Activated T-cell treated with anti-CD3 and anti-CD28 coated beads, Interleukin-2, amount 50 U/mL, for 72 hours (primary cell): ENCODE data around the gene MAN2B1. TPM values are rescaled to one million over a fixed set of nuclear protein-coding genes. Genes with fewer than 3 reads are reported as not detected.
A peak's percentile ranks its signal among the peaks of the same experiment; 100 is the strongest.

Experiments
- ATAC-seq, 2 donors: fragments of 150-1000 bp; cut with Tn5 transposase; replicated peaks in 1 of 2; 2 replicates each; pipeline ENCODE4 v1.10.0; 2021; ENCODE audit warnings: moderate library complexity in 2 of 2, mild to moderate bottlenecking in 1 of 2
- DNase-seq, 2 donors: peaks; one replicate each; pipeline ENCODE4 v3.0.0; 2021 to 2022; ENCODE audit warnings: mixed read lengths in 1 of 2
- H3K27ac Mint-ChIP-seq: one replicate; pipeline ENCODE4 v1.8.0; 2022; ENCODE audit warnings: mild to moderate bottlenecking, moderate library complexity, mixed read lengths
- H3K27me3 Mint-ChIP-seq: one replicate; pipeline ENCODE4 v1.8.0; 2022; ENCODE audit warnings: low read depth, mixed read lengths
- H3K36me3 Mint-ChIP-seq, 2 donors: one replicate each; pipeline ENCODE4 v1.8.0; 2022; ENCODE audit warnings: mixed read lengths in 2 of 2, mild to moderate bottlenecking in 1 of 2; ENCODE audit not compliant: insufficient read depth in 2 of 2
- H3K4me1 Mint-ChIP-seq: one replicate; pipeline ENCODE4 v1.8.0; 2022; ENCODE audit warnings: low read depth, mixed read lengths
- H3K4me3 Mint-ChIP-seq, 2 donors: one replicate each; pipeline ENCODE4 v1.8.0; 2022; ENCODE audit warnings: mild to moderate bottlenecking in 2 of 2, mixed read lengths in 2 of 2, moderate library complexity in 2 of 2
- H3K9me3 Mint-ChIP-seq, 2 donors: one replicate each; pipeline ENCODE4 v1.8.0; 2022; ENCODE audit warnings: mixed read lengths in 2 of 2
- total RNA-seq, 2 donors: library from RNA; stranded (reverse); gene quantifications; one replicate each; pipeline ENCODE4 v1.2.3, GENCODE V29; 2022

MAN2B1 gene
- total RNA-seq, 2 donors from 2014 or later, result 75.8 to 109 TPM

GRCh38 chr19:12611361-12611699, 55.2 kb downstream of the MAN2B1 start:
- Mint-ChIP-seq H3K27me3 (no peaks in the 10 kb centered on the region), H3K4me3 (peak overlapping the region; percentile 97 to 99), H3K27ac (peak overlapping the region; percentile 85), H3K9me3 (no peaks in the 10 kb centered on the region), H3K4me1 (peaks cover 43% of the 10 kb centered on the region), H3K36me3 (peaks cover 10 to 15% of the 10 kb centered on the region in 2 donors)
- DNase-seq (no peak), ATAC-seq (no peak)

DNA sequence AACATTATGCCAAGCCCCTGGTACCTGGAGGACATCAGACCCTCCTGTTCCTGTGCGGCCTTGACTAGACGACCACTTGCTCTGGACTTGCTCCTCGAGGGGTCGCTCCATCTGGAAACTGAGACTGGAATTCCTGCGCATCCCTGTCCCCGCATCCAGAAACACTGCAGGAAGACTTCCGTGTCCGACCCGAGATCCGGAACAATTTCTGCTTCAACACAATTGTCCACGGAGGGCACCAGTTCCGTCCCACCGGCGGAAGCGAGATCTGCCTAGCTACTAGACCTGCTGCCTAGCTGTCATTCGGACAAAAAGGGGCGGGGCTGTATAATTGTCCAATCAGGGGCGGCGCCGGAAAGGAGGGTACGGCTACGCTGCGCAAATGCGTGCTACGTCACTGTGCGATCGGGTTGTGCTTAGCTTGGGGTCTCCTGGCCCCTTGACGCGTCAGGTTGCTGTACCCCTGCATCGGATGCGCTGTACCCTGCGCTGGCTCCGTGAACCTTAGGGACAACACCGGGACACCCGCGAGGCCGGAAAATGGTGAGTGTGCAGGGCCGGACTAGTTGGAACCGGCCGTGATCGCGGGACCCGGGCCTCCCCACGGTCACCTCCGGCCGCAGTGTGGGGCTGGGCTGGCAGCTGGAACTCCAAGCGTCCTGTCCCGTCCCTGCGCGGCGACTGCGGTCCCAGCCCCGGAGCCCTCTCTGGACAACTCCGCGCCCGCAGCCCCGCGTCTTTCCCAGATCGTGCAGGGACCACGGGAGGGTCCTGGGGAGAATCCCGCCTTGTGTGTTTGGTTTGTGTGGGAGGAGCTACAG, 55.8 kb downstream of the MAN2B1 start, which contains the start of the genes ZNF490 and ZNF791:
Gene ZNF490 (minus strand): TSS at position 274 of the 821 bp plus-strand sequence. CDS start 133 bp downstream, at position 141.
Gene ZNF791 (plus strand): TSS at position 381 of the 821 bp plus-strand sequence. CDS start 160 bp downstream, at position 541.
- Mint-ChIP-seq H3K9me3 (no peaks in the 10 kb centered on the region), H3K27me3 (no peaks in the 10 kb centered on the region), H3K4me3 (peak within 1 kb of the TSS; percentile 97 to 99), H3K27ac (peak within 1 kb of the TSS; percentile 85), H3K36me3 (peaks cover 6 to 11% of the 10 kb centered on the region in 2 donors), H3K4me1 (peaks cover 37% of the 10 kb centered on the region)
- peak; percentile 96 to 98 for ATAC-seq
- peak; percentile 97 to 99 for DNase-seq

- H3K9me3 Mint-ChIP-seq, result no peaks in the 10 kb centered on the region
- H3K36me3 Mint-ChIP-seq, result peaks cover 0 to 3% of the 10 kb centered on the region in 2 donors
- no peak overlapping the region for H3K4me3 Mint-ChIP-seq
- ATAC-seq (no peak), DNase-seq (no peak)
- H3K27ac Mint-ChIP-seq, result no peak overlapping the region
- no peaks in the 10 kb centered on the region for H3K27me3 Mint-ChIP-seq
- peaks cover 29% of the 10 kb centered on the region for H3K4me1 Mint-ChIP-seq
Measured at GRCh38 chr19:12607631-12608030, 58.9 kb downstream of the MAN2B1 start.

- no peak overlapping the region for H3K4me3 Mint-ChIP-seq
- H3K9me3 Mint-ChIP-seq, result no peaks in the 10 kb centered on the region
- H3K27me3 Mint-ChIP-seq, result no peaks in the 10 kb centered on the region
- no peak overlapping the region for H3K27ac Mint-ChIP-seq
- H3K36me3 Mint-ChIP-seq, result peaks cover 0 to 3% of the 10 kb centered on the region in 2 donors
- no peak for DNase-seq
- peaks cover 27% of the 10 kb centered on the region for H3K4me1 Mint-ChIP-seq
- ATAC-seq, result no peak
Measured at GRCh38 chr19:12606796-12607195, 59.7 kb downstream of the MAN2B1 start.

GRCh38 chr19:12603714-12604113, 62.8 kb downstream of the MAN2B1 start:
- Mint-ChIP-seq H3K4me1 (peaks cover 23% of the 10 kb centered on the region), H3K4me3 (no peak overlapping the region), H3K27ac (peak overlapping the region; percentile 61), H3K9me3 (no peaks in the 10 kb centered on the region), H3K36me3 (peaks cover 0 to 4% of the 10 kb centered on the region in 2 donors), H3K27me3 (no peaks in the 10 kb centered on the region)
- DNase-seq (peak; percentile 30 to 57), ATAC-seq (peak; percentile 97 to 98)

- no peak overlapping the region for H3K4me3 Mint-ChIP-seq
Measured at GRCh38 chr19:12597594-12597993, 68.9 kb downstream of the MAN2B1 start.

GRCh38 chr19:12596927-12597548, 69.5 kb downstream of the MAN2B1 start:
- Mint-ChIP-seq H3K4me1 (peaks cover 6% of the 10 kb centered on the region), H3K27me3 (no peaks in the 10 kb centered on the region), H3K4me3 (no peak overlapping the region), H3K36me3 (peaks cover 0 to 4% of the 10 kb centered on the region in 2 donors), H3K27ac (no peak overlapping the region), H3K9me3 (no peaks in the 10 kb centered on the region)
- no peak for DNase-seq
- ATAC-seq, result no peak

More at GRCh38 chr19:12597594-12597993, 68.9 kb downstream of the MAN2B1 start:
- H3K9me3 Mint-ChIP-seq, result no peaks in the 10 kb centered on the region
- H3K27me3 Mint-ChIP-seq, result no peaks in the 10 kb centered on the region
- DNase-seq (no peak), ATAC-seq (no peak)
- H3K4me1 Mint-ChIP-seq, result peaks cover 6% of the 10 kb centered on the region
- H3K36me3 Mint-ChIP-seq, result peaks cover 0 to 4% of the 10 kb centered on the region in 2 donors
- no peak overlapping the region for H3K27ac Mint-ChIP-seq

Other genes starting within 250 kb of the MAN2B1 start
- gene ZNF443, start 225.7 kb downstream of the MAN2B1 start, total RNA-seq, result 1 to 10 TPM; 4.3 to 4.8 TPM
- gene ZNF709, start 181.9 kb downstream of the MAN2B1 start, total RNA-seq, result 1 to 10 TPM; 3.6 to 4.8 TPM
- 1 to 10 TPM; 6.9 to 9.0 TPM for gene ZNF564, start 115.3 kb downstream of the MAN2B1 start, total RNA-seq
- gene ZNF490, start 55.9 kb downstream of the MAN2B1 start, total RNA-seq, result 10 to 100 TPM; 12.8 to 16.0 TPM
- gene ZNF791, start 55.8 kb downstream of the MAN2B1 start, total RNA-seq, result 10 to 100 TPM; 19.8 to 21.0 TPM
- 10 to 100 TPM; 18.4 to 24.0 TPM for gene WDR83, start 65 bp upstream of the MAN2B1 start, total RNA-seq
- gene DHPS, start 15.1 kb upstream of the MAN2B1 start, total RNA-seq, result 100 to 1,000 TPM; 140 to 150 TPM
- gene GNG14, start 21.3 kb upstream of the MAN2B1 start, total RNA-seq, result not detected
- gene FBXW9, start 29.9 kb upstream of the MAN2B1 start, total RNA-seq, result 1 to 10 TPM; 3.5 to 6.9 TPM
- gene TNPO2, start 57.2 kb upstream of the MAN2B1 start, total RNA-seq, result 10 to 100 TPM; 62.6 to 73.2 TPM
- 100 to 1,000 TPM; 131 to 134 TPM for gene TRIR, start 67.9 kb upstream of the MAN2B1 start, total RNA-seq
- gene GET3, start 70.8 kb upstream of the MAN2B1 start, total RNA-seq, result 10 to 100 TPM; 42.6 to 43.7 TPM
- gene BEST2, start 85.0 kb upstream of the MAN2B1 start, total RNA-seq, result not detected
- 10 to 100 TPM; 38.8 to 41.0 TPM for gene HOOK2, start 108.8 kb upstream of the MAN2B1 start, total RNA-seq
- gene JUNB, start 124.7 kb upstream of the MAN2B1 start, total RNA-seq, result 100 to 1,000 TPM; 574 to 618 TPM
- 100 to 1,000 TPM; 202 to 223 TPM for gene PRDX2, start 135.1 kb upstream of the MAN2B1 start, total RNA-seq
- 10 to 100 TPM; 23.7 to 27.1 TPM for gene THSD8, start 135.3 kb upstream of the MAN2B1 start, total RNA-seq
- 10 to 100 TPM; 29.6 to 31.1 TPM for gene RNASEH2A, start 139.8 kb upstream of the MAN2B1 start, total RNA-seq
- not detected for gene RTBDN, start 167.8 kb upstream of the MAN2B1 start, total RNA-seq
- gene MAST1, start 171.8 kb upstream of the MAN2B1 start, total RNA-seq, result 1 to 10 TPM; 5.8 to 6.0 TPM
- 10 to 100 TPM; 34.5 to 39.1 TPM for gene DNASE2, start 214.7 kb upstream of the MAN2B1 start, total RNA-seq
- under 1 TPM; 0.19 to 0.58 TPM for gene KLF1, start 220.5 kb upstream of the MAN2B1 start, total RNA-seq
- 10 to 100 TPM; 23.2 to 25.1 TPM for gene GCDH, start 224.4 kb upstream of the MAN2B1 start, total RNA-seq